OCI-LY7 (cell line): Measurements from ENCODE around the gene LRRC46. TPM values are rescaled to one million over a fixed set of nuclear protein-coding genes. Genes with fewer than 3 reads are reported as not detected.
A peak's percentile ranks its signal among the peaks of the same experiment; 100 is the strongest.

Source experiments
- BruUV-seq: library from RNA; stranded (reverse); fragments of 400-500 nt; replicated peaks from 2 replicates; lab custom pipeline; 2021; lab: Mats Ljungman, UMichigan
- CTCF ChIA-PET: fragments of 300-600 bp; sonication (Branson Sonifier 250); formaldehyde crosslinking; loops from one replicate; lab custom pipeline; 2022; ENCODE audit warnings: antibody characterized with exemption; ENCODE audit not compliant: unreplicated experiment; lab: Charles Lee
- POLR2A ChIA-PET: fragments of 300-600 bp; sonication (Branson Sonifier 250); formaldehyde crosslinking; loops from one replicate; lab custom pipeline; 2022; ENCODE audit warnings: antibody characterized with exemption; lab: Charles Lee
- DNase-seq: peaks from one replicate; pipeline ENCODE4 v3.0.0-alpha.2; 2015; ENCODE audit warnings: low spot score
- H2AFZ ChIP-seq: fragments of 200-600 bp; sonication (generic), shearing (Covaris generic); 2 replicates; pipeline ENCODE4 v1.6.1; 2014; ENCODE audit warnings: mild to moderate bottlenecking, antibody characterized with exemption, low read length, moderate library complexity
- H3K27ac ChIP-seq: fragments of 200-600 bp; sonication (generic); 2 replicates; pipeline ENCODE4 v1.5.1; 2014; ENCODE audit warnings: mixed run types, low read depth, mild to moderate bottlenecking, moderate library complexity, low read length, inconsistent platforms; ENCODE audit not compliant: poor library complexity, severe bottlenecking
- H3K36me3 ChIP-seq: fragments of 200-600 bp; sonication (generic); 2 replicates; pipeline ENCODE4 v1.6.1; 2014; ENCODE audit warnings: mild to moderate bottlenecking, antibody characterized with exemption, low read length, moderate library complexity, mixed read lengths; ENCODE audit not compliant: insufficient read depth
- H3K4me1 ChIP-seq: fragments of 200-600 bp; sonication (generic); 2 replicates; pipeline ENCODE4 v1.5.1; 2014; ENCODE audit warnings: mild to moderate bottlenecking, low read length; ENCODE audit not compliant: insufficient read depth, poor library complexity, severe bottlenecking
- H3K4me2 ChIP-seq: fragments of 200-600 bp; sonication (generic); 2 replicates; pipeline ENCODE4 v1.6.1; 2014; ENCODE audit warnings: mild to moderate bottlenecking, low read length
- H3K4me3 ChIP-seq: fragments of 200-600 bp; sonication (generic); 2 replicates; pipeline ENCODE4 v1.5.1; 2014; ENCODE audit warnings: mild to moderate bottlenecking, low read depth, low read length; ENCODE audit not compliant: poor library complexity, severe bottlenecking
- H3K79me2 ChIP-seq: fragments of 200-600 bp; sonication (generic); 2 replicates; pipeline ENCODE4 v1.6.1; 2016; ENCODE audit warnings: low read depth, mild to moderate bottlenecking, low read length, moderate library complexity, mixed read lengths; ENCODE audit not compliant: insufficient read depth
- H3K9me2 ChIP-seq: fragments of 200-600 bp; sonication (generic); 2 replicates; pipeline ENCODE4 v1.6.1; 2016; ENCODE audit warnings: mild to moderate bottlenecking, low read length, mixed read lengths; ENCODE audit not compliant: insufficient read depth
- H3K9me3 ChIP-seq: fragments of 200-600 bp; sonication (generic); 2 replicates; pipeline ENCODE4 v1.6.1; 2014; ENCODE audit warnings: mild to moderate bottlenecking, mixed run types, low read length, mixed read lengths
- H4K20me1 ChIP-seq: fragments of 200-600 bp; sonication (generic); 2 replicates; pipeline ENCODE4 v1.6.1; 2014; ENCODE audit warnings: mild to moderate bottlenecking, antibody characterized with exemption, low read length, moderate library complexity, mixed read lengths; ENCODE audit not compliant: insufficient read depth
- CTCF ChIP-seq: fragments of 200-600 bp; sonication (generic); conservative IDR thresholded peaks from 2 replicates; pipeline ENCODE4 v1.5.1; 2014; ENCODE audit warnings: mild to moderate bottlenecking, antibody characterized with exemption, low read length, moderate library complexity, mixed read lengths
- EZH2phosphoT487 ChIP-seq: fragments of 200-600 bp; sonication (generic); IDR thresholded peaks from 2 replicates; pipeline ENCODE4 v1.6.1; 2018; ENCODE audit warnings: low read depth, borderline replicate concordance, mild to moderate bottlenecking, mixed run types, antibody characterized with exemption, low read length, moderate library complexity, mixed read lengths
- intact Hi-C: fragments of 100-400 bp; cut with micrococcal nuclease; formaldehyde crosslinking; loops from one replicate; pipeline ENCODE4 v1.10.0; 2022; ENCODE audit not compliant: unreplicated experiment
- total RNA-seq, 2 experiments: library from RNA; depleted of rRNA in 1 of 2; stranded (reverse); fragments of >200 nt in 1 of 2; shearing (Covaris generic) in 1 of 2; gene quantifications; 2 replicates each; pipeline ENCODE4 v1.2.3, GENCODE V29; 2014 to 2022

Gene LRRC46
- total RNA-seq, 2 experiments from 2014 or later = 0.85 to 1.2 TPM

GRCh38 chr17:47860386-47860785 lies 28.9 kb downstream of the LRRC46 start:
- Histone ChIP-seq H3K36me3 (no peaks in the 10 kb centered on the region), H3K9me2 (no peaks in the 10 kb centered on the region), H3K27ac (no peak overlapping the region), H2AFZ (no peak overlapping the region), H3K4me2 (no peak overlapping the region), H4K20me1 (no peaks in the 10 kb centered on the region), H3K4me3 (no peak overlapping the region), H3K9me3 (no peaks in the 10 kb centered on the region), H3K4me1 (peaks cover 4% of the 10 kb centered on the region), H3K79me2 (no peaks in the 10 kb centered on the region)
- TF ChIP-seq CTCF = no peak
- TF ChIP-seq EZH2phosphoT487 = no peak
- no peak for DNase-seq
- CTCF ChIA-PET = no interaction called here
- POLR2A ChIA-PET = no interaction called here
- intact Hi-C loops = no loop called here
- BruUV-seq = no TSS peak

GRCh38 chr17:47862621-47863440 lies 31.4 kb downstream of the LRRC46 start:
- no peak for DNase-seq
- Histone ChIP-seq H3K9me2 (no peaks in the 10 kb centered on the region), H3K27ac (no peak overlapping the region), H4K20me1 (no peaks in the 10 kb centered on the region), H3K9me3 (no peaks in the 10 kb centered on the region), H3K79me2 (no peaks in the 10 kb centered on the region), H2AFZ (peak overlapping the region; percentile 42), H3K4me2 (no peak overlapping the region), H3K36me3 (no peaks in the 10 kb centered on the region), H3K4me3 (no peak overlapping the region), H3K4me1 (peaks cover 4% of the 10 kb centered on the region)
- POLR2A ChIA-PET = interaction anchor here (1.0 kb wide), 1 partner anchor 20 kb away, joined by 4 read pairs; no protein-coding TSS in a partner anchor
- intact Hi-C loops = no loop called here
- CTCF ChIA-PET = no interaction called here
- TF ChIP-seq CTCF (no peak), EZH2phosphoT487 (no peak)
- BruUV-seq = no TSS peak

- no peak for DNase-seq
- intact Hi-C loops = no loop called here
- Histone ChIP-seq H4K20me1 (no peaks in the 10 kb centered on the region), H3K4me2 (no peak overlapping the region), H3K4me1 (peaks cover 4% of the 10 kb centered on the region), H2AFZ (no peak overlapping the region), H3K79me2 (no peaks in the 10 kb centered on the region), H3K9me2 (no peaks in the 10 kb centered on the region), H3K4me3 (no peak overlapping the region), H3K27ac (no peak overlapping the region), H3K36me3 (no peaks in the 10 kb centered on the region), H3K9me3 (no peaks in the 10 kb centered on the region)
- BruUV-seq = no TSS peak
- CTCF ChIA-PET = no interaction called here
- no peak for TF ChIP-seq EZH2phosphoT487
- no peak for TF ChIP-seq CTCF
- POLR2A ChIA-PET = no interaction called here
These were observed 33.3 kb downstream of the LRRC46 start for GRCh38 chr17:47864791-47865216.
